ENCODE data around the gene OPCML. TPM values are rescaled to one million over a fixed set of nuclear protein-coding genes. Genes with fewer than 3 reads are reported as not detected.

The OPCML gene
- total and polyA plus RNA-seq, 2 of the 13 experiments (the other 11 are each of a cell fraction or from before 2014, with no cell fraction given), result not detected

GRCh38 chr11:133034929-133035328, 497.4 kb downstream of the OPCML start (continued):
- TF ChIP-seq ZNF646 (CRISPR knock-in tag; IDR thresholded peaks at IDR 0.05), result no peak
- TF ChIP-seq ZBTB49 (CRISPR knock-in tag; IDR thresholded peaks at IDR 0.05; ENCODE audit: borderline replicate concordance), result no peak
- TF ChIP-seq ZNF138 (CRISPR knock-in tag; IDR thresholded peaks at IDR 0.05; ENCODE audit: low read depth), result no peak
- TF ChIP-seq RFX3 (CRISPR knock-in tag; IDR thresholded peaks at IDR 0.05), result no peak
- TF ChIP-seq EP300 (IDR thresholded peaks at IDR 0.05; ENCODE audit: low read depth in 2 of 2, low read length in 2 of 2), result no peak
- TF ChIP-seq EP300 (CRISPR knock-in tag; IDR thresholded peaks at IDR 0.05; ENCODE audit: borderline replicate concordance), result no peak

Data from HepG2 (cell line).